ENCODE measurements around the gene ZNF358.

The ZNF358 gene

GRCh38 chr19:7505682-7506384, 10.1 kb upstream of the ZNF358 start:
- no peak overlapping the region for H2AFZ ChIP-seq (ENCODE audit: low read depth, low read length)
- no peak for DNase-seq
- ATAC-seq (ENCODE audit: insufficient read depth, low read depth) = peak; percentile 13; the same call in 1 of the 3 replicates
- no peaks in the 10 kb centered on the region for H3K4me1 ChIP-seq (ENCODE audit: insufficient read depth, low read length)
- no peaks in the 10 kb centered on the region for H3K79me2 ChIP-seq (ENCODE audit: insufficient read depth, low read length)
- no peaks in the 10 kb centered on the region for H4K20me1 ChIP-seq (ENCODE audit: insufficient read depth, low read length)
- no peak overlapping the region for H3K4me2 ChIP-seq (ENCODE audit: insufficient read depth, low read length)
- no peaks in the 10 kb centered on the region for H3K36me3 ChIP-seq (ENCODE audit: insufficient read depth, low read length)
- no peak overlapping the region for H3K4me3 ChIP-seq (ENCODE audit: low read depth in 1 of 2, low read length in 2 of 2)
- no peaks in the 10 kb centered on the region for H3K9me3 ChIP-seq (ENCODE audit: insufficient read depth, low read length, severe bottlenecking)
- TF ChIP-seq CTCF (IDR thresholded peaks at IDR 0.05; ENCODE audit: borderline replicate concordance, extremely low read depth, low read length, poor library complexity, severe bottlenecking) (no peak), EZH2 (IDR thresholded peaks at IDR 0.05; ENCODE audit: borderline replicate concordance, low read depth, low read length, severe bottlenecking) (no peak)
- H3K27me3 ChIP-seq (ENCODE audit: insufficient read depth, low read length, poor library complexity) = no peaks in the 10 kb centered on the region
- no peak overlapping the region for H3K27ac ChIP-seq (ENCODE audit: low read length)
- no peak overlapping the region for H3K9ac ChIP-seq (ENCODE audit: low read depth, low read length)

GRCh38 chr19:7506385-7507328, 9.2 kb upstream of the ZNF358 start:
- peak; percentile 76 for ATAC-seq (ENCODE audit: insufficient read depth, low read depth)
- H3K9ac ChIP-seq (ENCODE audit: low read depth, low read length) = no peak overlapping the region
- no peak overlapping the region for H3K27ac ChIP-seq (ENCODE audit: low read length)
- H3K79me2 ChIP-seq (ENCODE audit: insufficient read depth, low read length) = no peaks in the 10 kb centered on the region
- H4K20me1 ChIP-seq (ENCODE audit: insufficient read depth, low read length) = no peaks in the 10 kb centered on the region
- no peak overlapping the region for H2AFZ ChIP-seq (ENCODE audit: low read depth, low read length)
- H3K36me3 ChIP-seq (ENCODE audit: insufficient read depth, low read length) = no peaks in the 10 kb centered on the region
- no peak overlapping the region for H3K4me3 ChIP-seq (ENCODE audit: low read depth in 1 of 2, low read length in 2 of 2)
- TF ChIP-seq CTCF (IDR thresholded peaks at IDR 0.05; ENCODE audit: borderline replicate concordance, extremely low read depth, low read length, poor library complexity, severe bottlenecking) (no peak), EZH2 (IDR thresholded peaks at IDR 0.05; ENCODE audit: borderline replicate concordance, low read depth, low read length, severe bottlenecking) (no peak)
- DNase-seq = peak; percentile 56
- H3K9me3 ChIP-seq (ENCODE audit: insufficient read depth, low read length, severe bottlenecking) = no peaks in the 10 kb centered on the region
- H3K4me1 ChIP-seq (ENCODE audit: insufficient read depth, low read length) = no peaks in the 10 kb centered on the region
- no peaks in the 10 kb centered on the region for H3K27me3 ChIP-seq (ENCODE audit: insufficient read depth, low read length, poor library complexity)
- H3K4me2 ChIP-seq (ENCODE audit: insufficient read depth, low read length) = no peak overlapping the region

GRCh38 chr19:7507884-7508283, 8.0 kb upstream of the ZNF358 start:
- Histone ChIP-seq H3K4me2 (ENCODE audit: insufficient read depth, low read length) (no peak overlapping the region), H2AFZ (ENCODE audit: low read depth, low read length) (no peak overlapping the region), H4K20me1 (ENCODE audit: insufficient read depth, low read length) (no peaks in the 10 kb centered on the region), H3K27ac (ENCODE audit: low read length) (no peak overlapping the region), H3K27me3 (ENCODE audit: insufficient read depth, low read length, poor library complexity) (no peaks in the 10 kb centered on the region), H3K4me3 (ENCODE audit: low read depth in 1 of 2, low read length in 2 of 2) (no peak overlapping the region), H3K36me3 (ENCODE audit: insufficient read depth, low read length) (no peaks in the 10 kb centered on the region), H3K9me3 (ENCODE audit: insufficient read depth, low read length, severe bottlenecking) (no peaks in the 10 kb centered on the region), H3K79me2 (ENCODE audit: insufficient read depth, low read length) (no peaks in the 10 kb centered on the region), H3K9ac (ENCODE audit: low read depth, low read length) (no peak overlapping the region), H3K4me1 (ENCODE audit: insufficient read depth, low read length) (no peaks in the 10 kb centered on the region)
- ATAC-seq (ENCODE audit: insufficient read depth, low read depth) (no peak), DNase-seq (no peak)
- TF ChIP-seq CTCF (IDR thresholded peaks at IDR 0.05; ENCODE audit: borderline replicate concordance, extremely low read depth, low read length, poor library complexity, severe bottlenecking) = no peak
- TF ChIP-seq EZH2 (IDR thresholded peaks at IDR 0.05; ENCODE audit: borderline replicate concordance, low read depth, low read length, severe bottlenecking) = no peak
